ENCODE results near the gene PPIA.

GRCh38 chr7:44811571-44811970 lies 15.1 kb downstream of the PPIA start:
- no peak for TF ChIP-seq CTCF (IDR thresholded peaks at IDR 0.05)
- no peak for TF ChIP-seq POLR2A (IDR thresholded peaks at IDR 0.05)

Data from prostate gland (tissue), 2 donors.